Hepatic stellate cell (primary cell): ENCODE measurements around the gene SF1.

Experiments used
- DNase-seq: peaks from one replicate; pipeline ENCODE4 v3.0.0; 2011; ENCODE audit warnings: low spot score

Gene SF1

GRCh38 chr11:64745189-64745520 lies 33.2 kb downstream of the SF1 start:
- DNase-seq: no peak

DNA sequence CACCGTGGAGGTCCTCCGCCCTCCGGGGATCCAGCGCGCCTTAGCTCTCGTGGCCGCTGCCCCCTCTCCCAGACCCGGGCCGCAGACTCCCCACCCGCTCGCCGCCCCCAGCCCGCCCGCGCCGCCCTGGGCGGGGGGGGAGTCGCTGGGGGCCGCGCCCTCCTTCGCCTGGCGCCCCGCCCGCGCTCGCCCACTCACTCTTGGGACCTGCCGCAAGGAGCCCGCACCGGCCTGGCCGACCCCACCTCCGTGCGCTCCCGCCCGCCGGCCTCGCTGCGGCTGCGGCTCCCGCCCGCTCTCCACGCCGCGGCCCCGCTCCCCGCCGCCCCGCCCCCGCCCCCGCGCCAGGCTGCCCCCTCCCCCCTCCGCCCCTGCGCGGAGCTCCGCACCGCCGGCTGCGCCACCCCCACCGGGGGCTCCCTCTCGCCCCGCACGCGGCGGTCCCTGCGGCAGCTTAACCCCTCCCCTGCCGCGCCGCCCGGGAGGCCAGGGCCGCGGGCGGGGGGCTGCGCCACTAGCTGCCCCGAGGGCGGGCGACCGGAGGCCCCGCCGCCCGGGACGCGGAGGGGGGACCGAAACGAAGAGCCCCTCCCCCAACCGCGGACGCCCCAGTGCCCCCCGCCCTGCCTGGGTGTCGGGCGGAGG lies 33.7 kb downstream of the SF1 start:
- DNase-seq: no peak

GRCh38 chr11:64743591-64744543 lies 34.5 kb downstream of the SF1 start, which contains the start of gene RASGRP2:
RASGRP2 (minus strand) TSS chr11:64744142; CDS start chr11:64742866, 1,276 bp downstream.
- peak; percentile 76 for DNase-seq

DNA sequence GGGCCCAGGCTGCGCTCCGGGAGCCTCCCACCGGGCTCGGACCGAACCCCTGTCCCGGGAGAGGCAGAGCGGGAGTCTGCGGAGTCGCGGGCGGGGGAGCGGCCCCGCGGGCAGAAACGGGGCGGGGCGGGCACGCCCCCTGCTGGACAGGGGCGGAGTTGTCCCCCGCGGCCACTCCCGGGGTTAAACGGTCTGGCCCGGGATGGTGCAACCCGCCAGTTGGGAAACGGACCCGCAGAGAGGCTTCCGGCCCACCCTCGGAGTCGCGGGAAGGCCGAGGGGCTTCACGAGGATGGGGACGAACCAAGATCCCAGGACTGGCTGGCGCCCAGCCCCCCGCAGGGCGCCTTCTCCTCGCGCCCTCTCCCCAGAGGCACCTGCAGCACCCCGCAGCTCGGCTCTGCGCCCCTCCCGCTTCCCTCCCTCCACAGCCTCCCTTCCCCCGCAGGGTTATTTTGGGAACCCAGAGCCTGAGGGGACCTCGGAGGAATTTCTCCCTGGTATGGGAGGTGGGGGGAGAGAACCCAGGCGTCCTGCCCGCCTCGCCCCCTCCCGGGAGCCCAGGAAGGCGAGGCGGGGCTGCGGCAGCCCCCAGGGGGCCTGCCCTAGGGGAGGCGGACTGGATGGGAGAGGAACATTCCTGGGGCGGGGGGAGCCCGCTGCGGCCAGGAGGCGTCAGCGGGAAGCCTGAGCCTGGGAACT lies 35.3 kb downstream of the SF1 start:
- DNase-seq: peak; percentile 92

GRCh38 chr11:64742087-64742888 lies 36.1 kb downstream of the SF1 start:
- DNase-seq: peak; percentile 69

DNA sequence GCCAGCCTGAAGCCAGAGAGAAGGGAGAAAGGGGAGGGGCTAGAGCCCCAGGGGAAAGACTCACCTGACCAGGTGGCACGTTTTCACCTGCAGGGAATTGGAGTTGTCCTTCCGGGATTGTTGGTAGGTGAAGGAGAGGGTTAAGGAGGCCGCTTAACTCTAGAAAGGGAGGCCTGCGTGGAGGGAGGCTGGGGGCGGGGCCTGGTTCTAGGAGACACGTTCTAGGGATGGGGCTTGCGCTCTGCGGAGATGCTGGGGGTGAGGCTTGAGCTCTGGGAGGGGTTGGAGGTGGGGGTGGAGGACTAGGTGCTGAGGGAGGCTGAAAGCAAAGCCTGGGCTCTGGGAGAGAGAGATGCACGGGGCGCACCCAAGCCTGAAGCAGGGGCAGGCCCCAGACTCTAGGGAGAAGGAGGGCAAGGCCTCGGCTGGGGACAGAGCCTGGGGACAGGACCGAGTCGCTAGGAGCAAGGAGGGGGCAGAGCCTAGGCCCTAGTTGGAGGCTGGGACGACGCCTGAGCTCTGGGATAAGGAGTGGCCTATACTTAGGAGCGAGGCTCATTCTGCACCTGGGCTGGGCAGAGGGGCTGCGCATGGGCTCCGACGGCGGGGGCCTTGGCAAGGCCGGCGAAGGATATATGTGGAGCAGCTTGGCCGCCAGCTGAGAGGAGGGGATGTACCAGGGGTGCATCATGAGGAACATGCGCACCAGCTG lies 36.8 kb downstream of the SF1 start:
- no peak for DNase-seq

- no peak for DNase-seq
Measured at GRCh38 chr11:64739871-64740270, 38.5 kb downstream of the SF1 start.

- DNase-seq: no peak
Measured at GRCh38 chr11:64736654-64737053, 41.7 kb downstream of the SF1 start.

DNA sequence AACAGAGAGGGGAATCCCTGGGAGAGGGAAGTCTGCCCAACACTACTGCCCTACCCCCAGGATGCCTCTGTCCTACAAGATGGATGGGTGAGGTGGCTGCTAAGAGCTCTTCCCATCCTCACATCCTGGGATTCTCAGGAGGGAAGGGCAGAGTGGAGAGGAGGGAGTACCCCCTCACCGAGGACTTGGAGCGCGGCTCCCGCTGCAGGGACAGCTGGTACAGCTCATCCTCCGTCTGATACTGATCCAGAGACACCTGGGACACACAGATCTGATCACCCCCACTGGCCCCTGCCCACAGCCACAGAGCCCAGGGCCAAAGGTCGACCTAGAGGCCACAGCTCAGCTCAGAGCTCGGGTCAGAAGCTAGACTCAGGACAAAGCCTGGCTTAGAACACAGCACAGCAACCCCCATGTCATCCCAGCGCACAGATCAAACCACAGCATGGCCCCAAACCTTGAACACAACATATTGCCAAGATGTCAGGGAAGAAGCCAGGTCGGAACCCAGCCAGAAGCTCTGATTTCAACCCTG lies 42.5 kb downstream of the SF1 start:
- no peak for DNase-seq

- DNase-seq: no peak
Measured at GRCh38 chr11:64734811-64735724, 43.3 kb downstream of the SF1 start.

- DNase-seq: no peak
Measured at GRCh38 chr11:64731601-64732000, 46.7 kb downstream of the SF1 start.

- DNase-seq: no peak
Measured at GRCh38 chr11:64729851-64730382, 48.4 kb downstream of the SF1 start.

DNA sequence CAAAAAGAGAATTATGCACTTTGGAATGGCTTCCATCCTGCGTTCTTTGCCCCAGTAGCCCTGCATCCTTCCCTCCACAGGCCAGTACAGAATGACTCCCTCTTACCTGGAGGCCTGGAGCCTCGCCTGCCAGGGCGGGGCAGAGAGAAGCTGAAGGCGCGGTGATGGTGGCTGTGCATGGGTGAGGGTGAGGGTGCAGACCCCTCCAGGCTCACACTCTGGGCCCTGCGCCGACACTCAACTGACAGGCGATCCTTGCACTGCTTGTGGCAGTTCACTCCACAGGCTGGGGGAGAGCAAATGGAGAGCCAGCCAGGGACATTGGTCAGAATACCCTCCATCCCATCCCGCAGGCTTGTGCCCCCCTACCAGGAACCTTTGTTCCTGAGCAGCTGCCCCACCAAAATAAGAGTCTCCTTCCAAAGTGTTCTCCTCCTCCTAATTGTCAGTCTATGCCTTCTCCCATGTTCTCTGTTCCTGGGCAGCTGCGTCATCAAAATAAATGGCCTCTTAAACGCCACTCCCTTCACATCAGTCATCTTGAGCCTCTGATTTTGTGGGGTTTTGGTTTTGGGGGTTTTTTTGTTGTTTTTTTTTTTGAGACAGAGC lies 49.5 kb downstream of the SF1 start:
- no peak for DNase-seq

DNA sequence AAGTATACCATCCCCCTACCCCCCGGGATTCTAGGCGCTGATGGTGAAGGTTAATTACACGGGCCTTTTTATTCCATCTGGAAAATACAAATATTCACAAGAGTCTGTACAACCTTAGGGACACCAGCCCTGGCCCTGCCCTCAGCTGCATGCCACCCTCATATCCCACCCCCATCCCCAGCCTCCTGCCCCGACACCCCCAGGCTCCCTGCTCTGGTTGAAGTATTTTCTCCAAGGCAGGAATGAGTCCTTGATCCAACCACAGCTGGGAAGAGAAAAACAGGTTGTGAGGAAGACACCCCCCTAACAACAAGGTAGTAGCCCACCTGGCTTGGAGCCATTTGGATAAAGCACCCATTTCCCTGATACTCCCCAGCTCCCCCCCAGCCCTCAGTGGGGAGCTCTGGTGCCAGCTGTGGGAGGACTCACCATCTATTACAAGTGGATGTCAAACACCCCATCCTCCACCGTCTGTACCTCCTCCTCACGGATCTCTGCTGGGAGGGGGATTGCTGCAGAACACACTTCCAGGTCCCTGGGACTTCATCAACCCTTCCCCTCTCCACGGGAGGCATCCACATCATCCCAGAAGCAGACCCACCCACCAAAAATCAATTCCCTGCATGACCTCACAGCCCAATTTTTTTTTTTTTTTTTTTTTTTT lies 51.3 kb downstream of the SF1 start:
- no peak for DNase-seq

- DNase-seq: no peak
Measured at GRCh38 chr11:64726211-64726641, 52.1 kb downstream of the SF1 start.

DNA sequence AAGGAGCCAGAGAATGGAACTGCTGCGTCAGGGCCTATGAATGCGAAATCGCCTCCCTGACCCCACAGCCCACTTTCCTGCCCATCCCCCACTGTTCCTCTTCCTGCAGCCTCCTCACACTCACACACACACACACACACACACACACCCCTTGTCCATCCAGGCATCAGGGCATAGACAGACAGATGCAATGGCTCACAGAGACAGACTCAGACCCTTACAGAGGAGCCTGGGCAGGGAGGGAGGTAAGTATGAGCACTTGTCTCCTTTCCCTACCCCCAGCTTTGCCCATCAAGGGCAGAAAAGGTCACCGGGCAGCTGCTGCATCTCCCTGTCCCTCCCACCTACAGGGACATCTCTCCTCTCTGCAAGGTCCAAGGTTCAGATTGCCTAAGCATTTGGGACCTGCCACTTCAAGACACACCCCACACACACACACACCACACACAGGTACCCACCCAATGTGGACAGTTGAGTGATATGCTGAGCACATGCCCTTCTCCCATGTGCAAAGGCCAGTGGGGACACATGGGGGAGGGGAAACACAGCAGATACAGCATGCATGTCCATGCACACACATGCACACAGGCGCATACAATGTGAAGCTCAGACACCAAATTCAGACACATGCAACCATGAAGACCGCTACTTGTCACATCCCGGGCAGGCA lies 53.3 kb downstream of the SF1 start:
- DNase-seq: no peak

DNA sequence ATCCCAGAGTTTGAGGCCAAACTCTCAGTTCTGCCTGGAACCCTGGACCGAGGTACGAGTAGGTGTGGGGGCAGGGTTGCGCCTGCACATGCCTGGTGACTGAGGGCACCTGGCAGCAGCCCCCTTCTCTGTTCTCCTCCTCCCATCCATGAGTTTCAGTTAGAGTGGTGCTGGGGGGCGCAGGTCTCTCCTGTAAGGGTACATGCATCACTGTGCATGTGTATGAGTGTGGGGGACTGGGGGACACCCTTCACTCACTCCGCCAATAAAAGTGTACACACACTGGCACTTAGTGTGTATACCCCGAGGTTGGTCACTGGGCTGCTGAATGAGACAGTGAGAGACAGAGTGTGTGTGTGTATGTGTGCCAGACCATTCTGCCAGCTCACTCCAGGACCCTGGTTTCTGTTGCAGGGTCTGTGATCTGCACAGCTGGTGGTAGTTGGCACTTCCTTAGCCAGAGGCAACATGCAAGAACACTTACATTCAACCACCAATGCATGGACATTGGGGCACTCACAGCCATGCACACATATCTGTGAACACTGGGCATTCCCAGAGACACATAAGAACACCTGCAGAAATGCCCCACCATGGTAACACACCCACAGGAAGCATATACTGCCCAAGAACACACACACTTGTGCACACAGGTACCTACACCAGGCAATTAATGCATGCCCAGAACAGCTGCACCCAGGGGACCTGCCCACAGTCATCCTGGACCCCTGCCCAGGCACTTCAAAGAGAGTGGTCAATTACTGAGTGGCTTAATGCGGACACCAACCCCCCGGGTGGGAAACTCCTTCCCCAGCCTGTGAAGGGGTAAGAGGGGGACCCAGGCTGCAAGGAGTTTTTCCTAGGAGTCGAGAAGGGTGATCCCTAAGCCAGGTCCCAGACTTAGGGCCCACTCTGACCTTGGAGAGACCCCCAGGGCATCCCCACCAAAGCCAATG lies 54.2 kb downstream of the SF1 start:
- DNase-seq: no peak
